Activated CD4-positive, alpha-beta T cell treated with anti-CD3 and anti-CD28 coated beads, Interleukin-2, amount 50 U/mL, for 16 hours (primary cell): ENCODE data around the gene CD1B.
"Not testable (repeated sequence)": the region's sequence is repeated elsewhere in the genome, so short reads cannot be mapped to it uniquely, and the experiment has no call there.

Source experiments
- DNase-seq: peaks from one replicate; pipeline ENCODE4 v3.0.0-alpha.2; 2020

CD1B gene

DNA sequence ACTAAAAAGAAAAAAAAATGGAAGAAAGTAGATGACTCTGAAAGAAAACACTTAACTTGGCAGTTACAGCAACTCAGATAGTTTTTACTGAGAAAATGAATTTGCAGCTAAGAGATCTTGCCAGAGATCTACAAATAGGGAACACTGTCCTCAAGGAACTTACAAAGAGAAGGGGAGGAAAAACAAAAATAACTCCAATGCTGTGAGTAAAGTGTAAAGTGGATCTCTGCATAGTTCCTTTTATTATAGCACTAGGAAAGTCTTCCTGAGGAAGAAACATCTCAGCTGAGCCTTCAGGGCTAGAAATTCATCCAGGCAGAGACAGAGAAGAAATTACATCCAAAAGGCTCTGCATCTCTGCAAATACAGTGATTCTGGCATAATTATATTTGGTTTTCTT lies 3.9 kb downstream of the CD1B start:
- no peak for DNase-seq

DNA sequence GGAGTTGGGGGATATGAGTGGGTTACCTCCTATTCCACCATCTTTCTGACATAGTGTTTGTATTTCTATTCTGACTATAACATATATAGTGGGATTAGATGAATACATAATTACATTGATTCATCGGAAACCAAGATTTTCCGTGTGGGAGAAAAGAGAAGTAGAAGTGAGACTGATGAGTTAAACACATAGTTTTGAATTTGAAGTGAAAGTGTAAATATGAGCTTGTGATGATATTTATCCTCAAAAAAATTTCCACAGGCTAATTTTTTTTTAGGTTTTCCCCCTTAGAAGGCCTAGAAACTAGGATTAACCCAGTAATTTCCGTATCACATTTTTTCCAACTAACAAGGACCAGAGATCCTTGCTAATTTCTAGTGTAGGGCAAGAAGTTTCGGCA lies 6.9 kb downstream of the CD1B start:
- DNase-seq: no peak

DNA sequence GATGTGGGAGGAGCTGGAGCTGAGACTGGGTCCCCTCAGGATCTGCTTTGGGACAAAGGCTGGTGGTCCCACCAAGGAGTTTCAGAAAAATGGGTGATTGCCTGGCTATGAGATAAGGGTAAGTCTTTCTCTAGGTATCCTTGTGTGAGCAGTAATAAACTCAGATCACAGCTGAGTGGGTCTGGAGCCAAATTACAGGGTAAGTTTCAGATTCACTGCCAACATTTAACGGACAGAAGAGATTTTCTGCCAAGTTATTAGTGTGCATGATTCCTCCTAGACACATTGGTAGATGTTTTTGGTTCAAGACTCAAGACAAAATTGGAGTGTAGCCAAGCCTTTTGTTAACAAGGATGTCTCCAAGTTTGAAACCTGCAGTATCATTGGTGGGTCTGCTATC lies 7.5 kb downstream of the CD1B start:
- DNase-seq: no peak

DNA sequence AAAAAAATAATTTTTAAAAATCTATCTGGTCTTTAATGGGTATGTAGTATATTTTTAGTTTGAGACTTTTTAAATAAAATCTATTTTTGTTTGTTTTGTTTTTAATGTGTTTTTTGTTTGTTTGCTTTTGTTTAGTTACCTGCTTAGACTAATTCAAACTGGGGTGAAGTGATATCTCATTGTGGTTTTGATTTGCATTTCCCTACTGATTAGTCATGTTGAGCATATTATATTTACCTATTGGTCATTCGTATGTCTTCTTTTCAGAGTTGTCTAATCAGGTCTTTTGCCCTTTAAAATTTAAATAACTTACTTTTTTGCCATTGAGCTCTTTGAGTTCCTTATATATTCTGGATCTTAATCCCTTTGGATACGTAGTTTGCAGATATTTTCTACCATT lies 20.3 kb downstream of the CD1B start:
- DNase-seq: no peak

- DNase-seq: no peak
Measured at GRCh38 chr1:158310623-158311022, 20.7 kb downstream of the CD1B start.

GRCh38 chr1:158295791-158296190 lies 35.5 kb downstream of the CD1B start:
- DNase-seq: no peak

DNA sequence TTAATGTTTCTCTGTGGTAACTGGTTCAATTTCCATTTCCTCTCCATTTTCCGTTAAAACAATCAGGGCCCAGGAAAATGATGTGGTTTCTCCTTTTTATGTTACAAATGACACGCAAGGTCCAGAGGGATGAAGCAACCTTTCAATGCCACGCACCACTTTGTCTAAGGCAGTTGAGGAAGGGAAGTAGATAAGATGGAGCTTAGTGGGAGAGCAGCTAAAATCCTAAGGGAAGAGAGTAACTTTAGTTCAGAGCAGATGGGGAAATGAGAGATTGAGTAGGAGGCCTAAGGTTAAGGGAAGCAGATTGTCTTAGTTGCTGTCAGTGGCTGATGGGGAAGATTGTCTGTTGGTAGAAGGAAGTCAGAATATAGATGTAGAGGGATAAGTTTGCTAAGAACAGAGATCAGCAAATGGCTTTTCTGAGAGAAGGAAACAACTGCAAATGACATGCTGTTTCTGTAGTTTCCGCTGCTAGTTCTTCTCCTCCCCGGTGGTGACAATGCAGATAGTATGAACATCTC lies 40.9 kb downstream of the CD1B start:
- no peak for DNase-seq

GRCh38 chr1:158289811-158290210 lies 41.5 kb downstream of the CD1B start, which contains the start of gene CD1C:
TSS of gene CD1C (plus strand) at chr1:158289923. CDS start at chr1:158290065, 142 bp downstream.
- DNase-seq: no peak

DNA sequence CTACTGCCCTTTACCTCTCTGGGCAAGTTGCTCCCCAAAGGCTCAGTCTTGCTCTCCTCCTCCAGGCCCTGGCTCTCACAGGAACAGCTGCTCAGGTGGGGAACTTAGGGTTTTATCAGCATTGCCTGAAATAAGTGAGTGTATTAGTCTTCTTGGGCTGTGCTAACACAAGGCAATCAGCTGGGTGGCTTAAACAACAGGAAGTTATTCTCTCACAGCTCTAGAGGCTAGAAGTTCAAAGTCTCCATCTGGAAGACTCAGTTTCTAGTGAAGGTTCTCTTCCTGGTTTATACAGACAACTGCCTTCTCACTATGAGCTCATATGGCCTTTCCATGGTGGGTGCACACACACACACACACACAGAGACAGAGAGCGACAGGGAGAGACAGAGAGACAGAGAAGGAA lies 44.4 kb downstream of the CD1B start:
- DNase-seq: no peak

DNA sequence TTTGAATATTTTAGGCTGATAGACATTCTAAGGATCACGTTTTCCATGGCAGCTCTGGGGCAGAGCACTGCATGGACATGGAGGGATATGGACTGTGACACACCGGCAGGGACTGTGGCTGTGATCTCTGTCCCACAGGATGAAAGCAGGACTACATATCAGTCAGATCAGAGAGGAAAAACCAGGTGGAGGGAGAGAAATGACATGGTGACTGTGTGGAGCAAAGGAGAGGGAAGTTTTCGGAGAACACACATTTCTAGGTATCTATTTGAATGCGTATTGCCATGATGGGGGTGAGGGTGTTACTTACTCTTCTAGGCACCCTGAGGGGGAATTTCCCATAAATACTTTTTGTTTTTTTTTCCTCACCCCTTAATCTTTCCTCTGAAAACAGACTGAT lies 44.8 kb downstream of the CD1B start:
- DNase-seq: peak; percentile 32

DNA sequence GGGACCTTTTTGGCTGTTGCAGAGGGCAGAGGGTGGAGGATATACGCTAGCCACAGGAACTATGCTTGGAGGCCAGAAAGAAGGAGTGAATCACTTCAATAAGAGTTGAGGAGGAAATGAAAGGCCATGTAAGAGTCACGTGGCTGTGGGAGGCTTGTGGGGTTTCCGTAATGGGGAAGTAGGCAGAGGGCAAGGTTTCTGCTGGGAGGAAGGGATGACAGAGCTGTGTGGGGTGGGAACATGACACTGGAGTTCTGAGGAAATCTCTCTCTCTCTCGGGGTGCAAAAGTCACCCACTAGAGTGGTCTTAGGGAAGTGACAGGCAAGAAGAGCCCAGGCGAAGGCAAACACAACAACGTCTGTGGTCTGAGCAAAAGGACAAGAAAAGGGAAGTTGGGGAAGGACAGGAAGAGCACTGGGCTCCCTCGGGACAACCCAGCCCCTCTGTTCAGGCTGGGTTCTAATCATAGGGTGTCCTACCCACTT lies 45.5 kb downstream of the CD1B start:
- DNase-seq: peak; percentile 47

DNA sequence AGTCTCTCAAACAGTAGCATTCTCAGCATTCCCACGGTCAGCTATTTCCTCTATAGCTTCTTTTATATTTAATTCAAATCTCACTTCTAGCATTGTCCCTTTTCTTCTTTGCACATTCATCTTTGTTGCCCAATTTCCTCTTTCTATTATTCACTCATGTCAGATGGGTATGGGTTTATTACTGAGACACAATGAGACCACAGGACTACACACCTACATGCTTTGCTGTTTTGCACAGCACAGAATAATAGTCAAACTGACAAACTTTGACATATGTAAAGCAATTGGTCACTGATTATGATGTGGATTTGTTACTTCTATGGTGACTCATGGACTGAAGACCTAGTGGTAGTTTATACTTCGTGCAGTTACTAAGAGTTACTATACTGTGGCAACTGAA lies 47.4 kb downstream of the CD1B start:
- DNase-seq: peak; percentile 26

DNA sequence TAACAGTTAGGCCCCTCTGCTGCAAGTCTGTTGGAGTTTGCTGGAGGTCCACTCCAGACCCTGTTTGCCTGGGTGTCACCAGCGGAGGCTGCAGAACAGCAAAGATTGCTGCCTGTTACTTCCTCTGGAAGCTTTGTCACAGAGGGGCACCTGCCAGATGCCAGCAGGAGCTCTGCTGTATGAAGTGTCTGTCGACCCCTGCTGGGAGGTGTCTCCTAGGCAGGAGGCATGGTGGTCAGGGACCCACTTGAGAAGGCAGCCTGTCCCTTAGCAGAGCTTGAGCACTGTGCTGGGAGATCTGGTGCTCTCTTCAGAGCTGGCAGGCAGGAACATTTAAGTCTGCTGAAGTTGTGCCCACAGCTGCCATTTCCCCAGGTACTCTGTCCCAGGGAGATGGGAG lies 48.9 kb downstream of the CD1B start:
- not testable (repeated sequence) for DNase-seq
